Endothelial cell (in vitro differentiated cells): ENCODE data around the gene ALDH18A1. TPM values are rescaled to one million over a fixed set of nuclear protein-coding genes. Genes with fewer than 3 reads are reported as not detected.

ENCODE experiments used
- DNase-seq: peaks from one replicate; pipeline ENCODE4 v3.0.0; 2021; ENCODE audit warnings: low spot score
- H3K27ac Mint-ChIP-seq: one replicate; pipeline ENCODE4 v1.8.0; 2021; ENCODE audit warnings: mixed read lengths, inconsistent platforms; ENCODE audit not compliant: unreplicated experiment
- H3K27me3 Mint-ChIP-seq: one replicate; pipeline ENCODE4 v1.8.0; 2021; ENCODE audit warnings: mild to moderate bottlenecking, moderate library complexity, mixed read lengths, inconsistent platforms; ENCODE audit not compliant: unreplicated experiment
- H3K36me3 Mint-ChIP-seq: one replicate; pipeline ENCODE4 v1.8.0; 2021; ENCODE audit warnings: mild to moderate bottlenecking, low read depth, mixed read lengths, inconsistent platforms; ENCODE audit not compliant: unreplicated experiment
- H3K4me1 Mint-ChIP-seq: one replicate; pipeline ENCODE4 v1.8.0; 2021; ENCODE audit warnings: mild to moderate bottlenecking, mixed read lengths, inconsistent platforms; ENCODE audit not compliant: unreplicated experiment
- H3K4me3 Mint-ChIP-seq: one replicate; pipeline ENCODE4 v1.8.0; 2021; ENCODE audit warnings: mild to moderate bottlenecking, mixed read lengths, inconsistent platforms; ENCODE audit not compliant: unreplicated experiment
- H3K9me3 Mint-ChIP-seq: one replicate; pipeline ENCODE4 v1.8.0; 2021; ENCODE audit warnings: mixed read lengths, inconsistent platforms; ENCODE audit not compliant: unreplicated experiment
- total RNA-seq: library from RNA; stranded (reverse); fragmentation: NEBNext Ultra II Directional; extraction: Animal tissue kit (Norgen Biotek cat#: 25700); gene quantifications from one replicate; pipeline ENCODE4 v1.2.1, GENCODE V29; 2021; ENCODE audit not compliant: unreplicated experiment
- TF ChIP-seq, protein P1 (sequence below): fragments of 200-600 bp; sonication (generic); IDR thresholded peaks from one replicate; pipeline ENCODE4 v1.5.0; 2021; ENCODE audit warnings: antibody characterized with exemption; ENCODE audit not compliant: unreplicated experiment

Gene ALDH18A1
- total RNA-seq, 1 donor from 2014 or later, result 52.0 TPM

DNA sequence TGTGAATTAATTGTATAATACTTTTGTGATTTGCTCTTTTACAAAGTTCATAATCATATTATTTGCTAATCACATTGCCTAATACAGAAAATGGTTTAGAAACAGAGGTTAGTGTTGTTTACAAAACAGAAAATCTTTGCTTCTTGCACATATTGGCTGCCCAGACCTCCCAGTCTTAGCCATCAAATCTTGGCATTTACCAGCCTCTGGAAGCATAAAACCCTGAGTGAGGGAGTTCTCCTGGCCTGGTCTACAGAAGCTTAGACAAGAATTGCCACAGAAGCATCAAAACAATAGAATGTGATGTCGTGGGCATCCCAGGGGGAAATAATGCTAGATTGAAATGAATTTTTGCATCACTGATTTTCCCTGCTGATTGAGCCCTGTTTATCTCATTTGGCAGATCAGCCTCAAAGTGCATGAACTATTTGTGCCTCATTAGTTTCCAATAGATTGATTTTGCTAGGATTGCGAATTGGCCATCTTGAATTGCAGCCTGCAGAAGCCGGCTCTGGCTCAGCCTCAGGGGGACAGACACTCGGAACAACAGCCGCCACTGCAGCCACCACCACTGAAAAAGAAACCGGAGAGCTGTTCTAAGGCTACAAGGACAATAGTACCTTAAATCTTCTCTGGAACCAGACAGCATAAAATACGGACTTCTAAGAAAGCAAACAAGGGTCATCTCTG, 84.2 kb downstream of the ALDH18A1 start:
- no peak for DNase-seq
- Mint-ChIP-seq H3K36me3 (no peaks in the 10 kb centered on the region), H3K9me3 (no peaks in the 10 kb centered on the region), H3K4me1 (peaks cover 12% of the 10 kb centered on the region), H3K27ac (no peak overlapping the region), H3K4me3 (no peak overlapping the region), H3K27me3 (peaks cover 5% of the 10 kb centered on the region)
- TF ChIP-seq, protein P1, sequence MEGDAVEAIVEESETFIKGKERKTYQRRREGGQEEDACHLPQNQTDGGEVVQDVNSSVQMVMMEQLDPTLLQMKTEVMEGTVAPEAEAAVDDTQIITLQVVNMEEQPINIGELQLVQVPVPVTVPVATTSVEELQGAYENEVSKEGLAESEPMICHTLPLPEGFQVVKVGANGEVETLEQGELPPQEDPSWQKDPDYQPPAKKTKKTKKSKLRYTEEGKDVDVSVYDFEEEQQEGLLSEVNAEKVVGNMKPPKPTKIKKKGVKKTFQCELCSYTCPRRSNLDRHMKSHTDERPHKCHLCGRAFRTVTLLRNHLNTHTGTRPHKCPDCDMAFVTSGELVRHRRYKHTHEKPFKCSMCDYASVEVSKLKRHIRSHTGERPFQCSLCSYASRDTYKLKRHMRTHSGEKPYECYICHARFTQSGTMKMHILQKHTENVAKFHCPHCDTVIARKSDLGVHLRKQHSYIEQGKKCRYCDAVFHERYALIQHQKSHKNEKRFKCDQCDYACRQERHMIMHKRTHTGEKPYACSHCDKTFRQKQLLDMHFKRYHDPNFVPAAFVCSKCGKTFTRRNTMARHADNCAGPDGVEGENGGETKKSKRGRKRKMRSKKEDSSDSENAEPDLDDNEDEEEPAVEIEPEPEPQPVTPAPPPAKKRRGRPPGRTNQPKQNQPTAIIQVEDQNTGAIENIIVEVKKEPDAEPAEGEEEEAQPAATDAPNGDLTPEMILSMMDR, result no peak

GRCh38 chr10:95571390-95571789, 85.1 kb downstream of the ALDH18A1 start:
- no peak for DNase-seq
- H3K9me3 Mint-ChIP-seq, result no peaks in the 10 kb centered on the region
- H3K36me3 Mint-ChIP-seq, result no peaks in the 10 kb centered on the region
- H3K4me3 Mint-ChIP-seq, result no peak overlapping the region
- peaks cover 12% of the 10 kb centered on the region for H3K4me1 Mint-ChIP-seq
- peaks cover 6% of the 10 kb centered on the region for H3K27me3 Mint-ChIP-seq
- no peak overlapping the region for H3K27ac Mint-ChIP-seq
- TF ChIP-seq, protein P1, result no peak

DNA sequence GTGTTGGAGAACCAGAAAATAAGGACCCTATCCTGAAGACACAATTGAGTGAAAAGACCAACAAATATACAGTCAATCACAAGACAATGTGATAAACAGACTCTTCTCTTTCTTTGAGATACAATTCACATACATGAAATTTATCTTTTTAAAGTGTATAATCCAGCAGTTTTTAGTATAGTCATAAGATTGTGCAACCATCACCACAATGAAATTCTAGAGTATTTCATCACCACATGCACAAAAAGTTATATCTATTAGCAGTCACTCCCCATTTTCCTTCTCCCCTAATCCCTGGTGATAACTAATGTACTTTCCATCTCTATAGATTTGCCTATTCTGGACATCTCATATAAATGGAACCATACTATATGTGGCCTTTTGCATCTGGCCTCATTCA, 87.1 kb downstream of the ALDH18A1 start:
- TF ChIP-seq, protein P1, result no peak
- Mint-ChIP-seq H3K9me3 (no peaks in the 10 kb centered on the region), H3K27me3 (peaks cover 7% of the 10 kb centered on the region), H3K4me3 (no peak overlapping the region), H3K4me1 (peaks cover 27% of the 10 kb centered on the region), H3K36me3 (no peaks in the 10 kb centered on the region), H3K27ac (no peak overlapping the region)
- no peak for DNase-seq

DNA sequence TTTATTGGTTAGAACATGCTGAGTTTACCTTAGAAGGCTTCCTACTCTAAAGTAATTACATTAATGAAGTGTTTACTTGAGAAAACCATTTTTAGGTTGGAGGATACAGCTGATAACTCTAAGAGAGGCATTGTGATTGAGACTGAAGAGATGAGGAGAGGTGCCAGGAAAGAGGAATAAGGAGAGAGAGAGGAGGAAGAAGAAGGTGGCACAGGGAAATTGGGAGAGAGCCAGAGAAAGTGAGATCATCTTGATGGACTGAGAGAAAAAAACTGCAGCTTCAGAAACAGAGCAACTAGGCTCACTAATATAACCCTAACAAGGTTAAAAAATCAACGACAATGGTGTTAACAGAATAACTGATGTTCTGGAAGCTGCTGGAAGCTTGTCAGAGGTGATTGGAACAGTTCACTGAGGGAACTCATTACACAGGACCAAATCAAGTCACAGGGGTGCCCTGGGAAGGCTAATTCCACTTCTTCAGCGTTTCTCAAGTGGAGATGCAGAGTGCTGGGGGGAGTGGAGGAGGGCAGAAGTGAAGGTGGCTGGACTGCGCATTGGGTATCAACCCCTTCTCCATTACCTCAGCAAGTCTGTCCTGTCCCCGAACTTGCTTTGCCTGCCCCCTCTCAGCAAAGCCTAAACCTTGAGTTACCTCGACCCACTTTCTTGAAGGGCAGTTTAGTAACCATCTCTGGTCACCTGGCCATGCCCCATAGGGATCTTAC, 88.4 kb downstream of the ALDH18A1 start:
- H3K27me3 Mint-ChIP-seq, result peaks cover 7% of the 10 kb centered on the region
- H3K9me3 Mint-ChIP-seq, result no peaks in the 10 kb centered on the region
- H3K27ac Mint-ChIP-seq, result no peak overlapping the region
- H3K36me3 Mint-ChIP-seq, result no peaks in the 10 kb centered on the region
- TF ChIP-seq, protein P1, result no peak
- DNase-seq, result no peak
- no peak overlapping the region for H3K4me3 Mint-ChIP-seq
- peaks cover 27% of the 10 kb centered on the region for H3K4me1 Mint-ChIP-seq

DNA sequence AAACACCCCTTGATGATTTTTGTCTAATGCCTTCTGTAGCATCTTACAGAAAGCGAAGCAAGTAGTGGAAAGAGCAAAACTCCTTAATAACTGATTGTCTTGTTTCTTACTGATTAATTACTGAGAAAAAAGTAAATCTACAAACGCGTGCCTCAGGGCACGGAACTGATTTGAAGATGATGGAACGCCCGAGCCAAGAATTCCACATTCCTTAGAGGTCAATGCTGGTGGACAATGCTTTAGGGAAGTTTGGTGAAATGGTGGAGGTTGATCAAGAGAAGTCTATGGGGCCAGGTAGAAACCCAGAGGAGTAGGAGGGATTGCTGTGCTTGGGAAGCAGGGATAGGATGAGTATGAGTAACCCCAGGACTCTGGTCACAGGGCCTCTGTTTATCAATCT, 90.4 kb downstream of the ALDH18A1 start:
- peak overlapping the region; percentile 61 for H3K27ac Mint-ChIP-seq
- DNase-seq, result no peak
- H3K4me1 Mint-ChIP-seq, result peaks cover 36% of the 10 kb centered on the region
- TF ChIP-seq, protein P1, result no peak
- peaks cover 11% of the 10 kb centered on the region for H3K27me3 Mint-ChIP-seq
- H3K9me3 Mint-ChIP-seq, result no peaks in the 10 kb centered on the region
- H3K36me3 Mint-ChIP-seq, result peaks cover 3% of the 10 kb centered on the region
- no peak overlapping the region for H3K4me3 Mint-ChIP-seq
